ENCODE data around the gene LRRC4B.
"Not testable (repeated sequence)": the region's sequence is repeated elsewhere in the genome, so short reads cannot be mapped to it uniquely, and the experiment has no call there.

LRRC4B gene

GRCh38 chr19:50537306-50537685, 30.9 kb downstream of the LRRC4B start:
- DNase-seq (ENCODE audit: extremely low read depth, low read depth) = no peak
- TF ChIP-seq, protein P1, sequence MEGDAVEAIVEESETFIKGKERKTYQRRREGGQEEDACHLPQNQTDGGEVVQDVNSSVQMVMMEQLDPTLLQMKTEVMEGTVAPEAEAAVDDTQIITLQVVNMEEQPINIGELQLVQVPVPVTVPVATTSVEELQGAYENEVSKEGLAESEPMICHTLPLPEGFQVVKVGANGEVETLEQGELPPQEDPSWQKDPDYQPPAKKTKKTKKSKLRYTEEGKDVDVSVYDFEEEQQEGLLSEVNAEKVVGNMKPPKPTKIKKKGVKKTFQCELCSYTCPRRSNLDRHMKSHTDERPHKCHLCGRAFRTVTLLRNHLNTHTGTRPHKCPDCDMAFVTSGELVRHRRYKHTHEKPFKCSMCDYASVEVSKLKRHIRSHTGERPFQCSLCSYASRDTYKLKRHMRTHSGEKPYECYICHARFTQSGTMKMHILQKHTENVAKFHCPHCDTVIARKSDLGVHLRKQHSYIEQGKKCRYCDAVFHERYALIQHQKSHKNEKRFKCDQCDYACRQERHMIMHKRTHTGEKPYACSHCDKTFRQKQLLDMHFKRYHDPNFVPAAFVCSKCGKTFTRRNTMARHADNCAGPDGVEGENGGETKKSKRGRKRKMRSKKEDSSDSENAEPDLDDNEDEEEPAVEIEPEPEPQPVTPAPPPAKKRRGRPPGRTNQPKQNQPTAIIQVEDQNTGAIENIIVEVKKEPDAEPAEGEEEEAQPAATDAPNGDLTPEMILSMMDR (IDR thresholded peaks at IDR 0.05; ENCODE audit: low read depth, low read length) = no peak

DNA sequence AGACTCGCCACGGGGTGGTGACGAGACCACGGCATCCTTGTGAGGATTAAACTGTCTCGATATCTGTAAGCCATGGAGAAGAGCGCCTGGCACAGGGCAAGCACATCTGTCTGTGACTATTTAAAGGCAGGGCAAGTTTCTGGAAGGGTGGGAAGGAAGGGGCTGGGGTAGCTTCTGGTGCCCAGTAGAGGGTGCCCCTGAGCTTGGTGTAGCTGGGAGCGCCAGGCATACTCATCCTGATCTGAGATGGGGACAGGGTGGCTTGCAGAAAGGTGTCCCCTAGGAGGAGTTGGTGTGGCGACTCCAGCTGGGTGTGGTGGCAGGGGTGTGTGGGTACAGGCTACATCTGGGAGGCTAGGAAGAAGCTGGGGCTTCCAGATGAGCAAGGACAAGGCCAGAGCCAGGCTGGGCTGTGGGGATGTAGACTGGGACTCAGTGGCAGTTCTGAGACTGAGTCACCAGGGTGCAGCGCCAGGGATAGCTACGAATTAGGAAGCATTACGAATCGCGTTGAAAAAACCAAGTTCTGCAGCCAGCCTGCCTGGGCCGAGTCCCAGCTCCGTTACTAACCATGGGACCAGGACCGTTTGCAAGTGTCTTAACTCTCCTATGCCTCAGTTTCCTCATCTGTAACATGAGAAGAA, 31.5 kb downstream of the LRRC4B start:
- no peak for DNase-seq (ENCODE audit: extremely low read depth, low read depth)
- TF ChIP-seq, protein P1 (IDR thresholded peaks at IDR 0.05; ENCODE audit: low read depth, low read length) = no peak

GRCh38 chr19:50535672-50536187, 32.5 kb downstream of the LRRC4B start:
- TF ChIP-seq, protein P1 (IDR thresholded peaks at IDR 0.05; ENCODE audit: low read depth, low read length) = no peak
- no peak for DNase-seq (ENCODE audit: extremely low read depth, low read depth)

GRCh38 chr19:50534478-50534877, 33.8 kb downstream of the LRRC4B start:
- no peak for DNase-seq (ENCODE audit: extremely low read depth, low read depth)

DNA sequence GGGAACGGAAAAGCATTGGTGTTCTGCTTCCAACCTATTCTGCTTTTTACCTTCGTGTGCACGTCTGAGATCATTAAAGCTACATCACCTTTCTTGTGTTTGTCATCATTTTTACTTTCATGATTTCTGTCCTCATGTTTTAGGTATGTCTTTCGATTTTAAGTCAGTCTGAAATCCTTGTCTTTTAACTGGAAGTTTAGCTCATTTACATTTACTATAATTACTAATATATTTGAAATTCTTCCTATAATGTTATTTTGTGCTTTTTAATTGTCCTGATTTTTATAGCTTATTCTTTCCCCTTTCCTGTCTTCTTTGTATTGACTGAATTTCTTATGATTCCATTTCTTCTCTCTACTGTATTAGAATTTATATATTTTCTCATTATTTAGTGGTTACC, 35.3 kb downstream of the LRRC4B start:
- TF ChIP-seq, protein P1 (IDR thresholded peaks at IDR 0.05; ENCODE audit: low read depth, low read length) = no peak
- no peak for DNase-seq (ENCODE audit: extremely low read depth, low read depth)

More at GRCh38 chr19:50534478-50534877, 33.8 kb downstream of the LRRC4B start:
- TF ChIP-seq, protein P1 (IDR thresholded peaks at IDR 0.05; ENCODE audit: low read depth, low read length) = no peak

- TF ChIP-seq, protein P1 (IDR thresholded peaks at IDR 0.05; ENCODE audit: low read depth, low read length) = no peak
- DNase-seq (ENCODE audit: extremely low read depth, low read depth) = no peak
These were observed 37.0 kb downstream of the LRRC4B start for GRCh38 chr19:50531171-50531612.

DNA sequence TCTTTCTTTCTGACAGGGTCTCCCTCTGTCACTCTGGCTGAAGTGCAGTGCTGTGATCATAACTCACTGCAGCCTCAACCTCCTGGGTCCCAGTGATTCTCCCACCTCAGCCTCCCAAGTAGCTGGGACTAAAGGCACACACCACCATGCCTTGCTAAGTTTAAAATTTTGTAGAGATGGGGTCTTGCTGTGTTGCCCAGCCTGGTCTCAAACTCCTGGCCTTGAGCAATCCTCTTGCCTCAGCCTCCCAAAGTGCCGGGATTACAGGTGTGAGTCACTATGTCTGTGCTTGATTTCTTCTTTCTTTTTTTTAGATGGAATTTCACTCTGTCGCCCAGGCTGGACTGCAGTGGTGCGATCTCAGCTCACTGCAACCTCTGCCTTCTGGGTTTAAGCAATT, 40.2 kb downstream of the LRRC4B start:
- not testable (repeated sequence) for DNase-seq (ENCODE audit: extremely low read depth, low read depth)

- no peak for DNase-seq (ENCODE audit: extremely low read depth, low read depth)
- TF ChIP-seq, protein P1 (IDR thresholded peaks at IDR 0.05; ENCODE audit: low read depth, low read length) = no peak
These were observed 45.4 kb downstream of the LRRC4B start for GRCh38 chr19:50522881-50523280.

Data from AG09319 (cell line).